ENCODE data around the gene MGRN1.

Gene MGRN1

GRCh38 chr16:4654011-4654963 is 29.7 kb downstream of the MGRN1 start:
- no peak for DNase-seq (ENCODE audit: low read depth, low spot score)

- no peak for DNase-seq (ENCODE audit: low read depth, low spot score)
Measured at GRCh38 chr16:4654964-4655590, 30.5 kb downstream of the MGRN1 start.

DNA sequence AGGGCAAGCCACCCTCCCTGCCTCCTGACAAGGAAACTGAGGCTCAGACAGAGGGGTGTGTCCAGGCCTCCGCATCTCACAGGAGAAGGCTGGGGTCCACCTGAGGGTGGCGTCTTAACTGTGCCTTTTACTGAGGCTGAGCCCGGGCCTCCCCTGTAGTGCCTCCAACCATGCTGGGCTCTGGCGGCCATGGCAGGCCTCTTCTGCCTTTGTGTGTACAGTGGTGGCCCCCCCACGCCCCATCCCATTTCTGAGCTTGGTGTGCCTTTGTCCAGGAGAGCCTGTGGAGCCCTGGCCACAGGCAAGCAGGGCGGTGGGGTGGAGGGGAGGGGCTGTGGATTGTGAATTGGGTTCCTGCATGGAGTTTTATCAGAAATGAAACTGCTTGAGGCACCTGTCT is 31.2 kb downstream of the MGRN1 start:
- DNase-seq (ENCODE audit: low read depth, low spot score): no peak

- no peak for DNase-seq (ENCODE audit: low read depth, low spot score)
Measured at GRCh38 chr16:4656221-4656620, 31.6 kb downstream of the MGRN1 start.

DNA sequence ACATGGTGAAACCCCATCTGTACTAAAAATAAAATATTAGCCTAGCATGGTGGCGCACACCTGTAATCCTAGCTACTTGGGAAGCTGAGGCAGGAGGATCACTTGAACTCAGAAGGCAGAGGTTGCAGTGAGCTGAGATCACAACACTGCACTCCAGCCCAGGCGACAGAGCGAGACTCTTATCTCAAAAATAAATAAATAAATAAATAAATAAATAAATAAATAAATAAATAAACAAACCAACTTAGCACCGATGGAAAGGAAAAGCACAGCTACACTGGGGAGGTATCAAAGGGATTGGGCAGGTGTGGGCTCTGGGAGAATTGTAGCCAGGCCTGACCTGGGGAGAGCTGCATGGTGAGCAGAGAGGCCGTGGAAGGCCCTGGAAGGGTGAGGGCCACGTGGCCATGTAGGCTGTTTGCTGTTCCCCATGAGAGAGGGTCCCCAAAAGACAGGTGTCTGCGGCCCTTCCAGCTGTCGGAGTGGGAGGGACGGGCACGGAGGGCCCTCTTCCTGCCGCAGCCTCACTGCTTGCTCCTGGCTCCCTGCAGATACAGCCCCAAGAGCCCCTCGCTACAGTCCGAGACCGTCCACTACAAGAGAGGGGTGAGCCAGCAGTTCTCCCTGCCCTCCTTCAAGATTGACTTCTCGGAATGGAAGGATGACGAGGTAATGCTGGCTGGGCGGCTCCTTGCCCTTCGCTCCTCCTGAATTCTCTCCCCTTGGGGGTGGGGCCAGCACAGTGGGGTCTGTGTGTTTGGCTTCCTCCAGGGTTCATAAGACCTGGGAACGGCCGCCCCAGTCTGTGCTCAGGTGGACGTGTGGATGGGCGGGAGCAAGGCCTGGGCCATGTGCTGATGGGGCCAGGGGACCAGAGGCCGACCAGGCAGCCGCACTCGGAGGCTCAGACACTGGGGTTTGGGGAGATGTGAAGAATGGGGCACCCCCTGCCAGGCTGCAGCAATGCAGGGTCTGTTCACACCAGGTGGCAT is 32.4 kb downstream of the MGRN1 start:
- no peak for DNase-seq (ENCODE audit: low read depth, low spot score)

- DNase-seq (ENCODE audit: low read depth, low spot score): no peak
Measured at GRCh38 chr16:4659363-4660353, 35.0 kb downstream of the MGRN1 start.

GRCh38 chr16:4660454-4661007 is 35.9 kb downstream of the MGRN1 start:
- DNase-seq (ENCODE audit: low read depth, low spot score): no peak

- no peak for DNase-seq (ENCODE audit: low read depth, low spot score)
Measured at GRCh38 chr16:4661661-4662060, 37.0 kb downstream of the MGRN1 start.

DNA sequence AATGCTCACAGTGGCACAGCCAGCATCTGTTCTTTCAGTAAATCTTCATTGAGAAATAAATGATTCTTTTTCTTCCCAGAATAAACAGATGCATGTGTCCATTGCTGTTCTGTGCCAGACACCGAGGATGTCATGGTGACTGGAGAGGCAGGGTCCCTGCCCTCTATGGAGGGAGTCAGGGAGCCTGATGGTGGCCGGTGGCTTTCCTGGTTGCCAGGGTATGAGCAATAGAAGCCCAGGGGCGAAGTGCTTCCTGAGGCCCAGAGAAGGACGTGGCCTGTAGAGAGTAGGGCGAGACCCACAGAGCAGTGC is 38.8 kb downstream of the MGRN1 start:
- no peak for DNase-seq (ENCODE audit: low read depth, low spot score)

GRCh38 chr16:4663777-4664465 is 39.3 kb downstream of the MGRN1 start:
- DNase-seq (ENCODE audit: low read depth, low spot score): no peak

DNA sequence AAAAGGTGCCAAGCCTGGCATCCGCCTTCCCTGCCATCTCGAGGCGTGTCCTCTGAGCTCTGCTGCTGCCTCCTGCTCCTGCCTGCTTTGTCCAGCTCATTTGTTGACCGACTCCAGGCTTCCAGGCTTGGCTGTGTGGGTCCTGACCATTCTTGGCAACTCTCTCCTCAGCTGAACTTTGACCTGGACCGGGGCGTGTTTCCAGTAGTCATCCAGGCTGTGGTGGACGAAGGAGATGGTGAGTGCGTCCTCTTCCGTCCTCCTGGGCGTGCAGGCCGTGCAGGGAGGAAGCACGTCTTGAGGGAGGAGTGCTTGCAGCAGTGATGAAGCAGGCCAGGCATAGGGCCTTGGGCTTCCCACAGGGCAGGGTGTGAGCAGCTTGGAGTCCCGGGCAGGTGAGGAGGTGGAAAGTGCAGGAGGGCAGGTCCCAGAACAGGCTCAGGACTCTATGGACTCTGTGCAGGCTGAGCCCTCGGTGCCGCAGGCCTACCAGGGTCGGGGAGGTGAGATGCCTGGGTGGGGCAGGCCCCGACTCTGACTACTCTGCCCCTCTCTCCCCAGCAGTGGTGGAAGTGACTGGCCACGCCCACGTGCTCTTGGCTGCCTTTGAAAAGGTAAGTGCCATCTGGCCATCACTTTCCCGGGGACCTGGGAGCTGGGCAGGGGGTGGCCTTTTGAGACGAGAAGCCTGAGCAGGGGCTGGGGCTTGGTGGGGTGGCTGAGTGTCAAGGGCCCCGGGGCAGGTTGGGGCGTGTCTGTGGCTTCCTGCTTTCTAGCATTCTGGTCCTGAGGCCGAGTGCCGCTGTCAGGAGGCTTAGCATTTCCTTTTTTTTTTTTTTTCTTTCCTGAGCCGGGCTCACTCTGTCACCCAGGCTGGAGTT is 40.2 kb downstream of the MGRN1 start:
- no peak for DNase-seq (ENCODE audit: low read depth, low spot score)

GRCh38 chr16:4666537-4667202 is 42.0 kb downstream of the MGRN1 start:
- DNase-seq (ENCODE audit: low read depth, low spot score): no peak

DNA sequence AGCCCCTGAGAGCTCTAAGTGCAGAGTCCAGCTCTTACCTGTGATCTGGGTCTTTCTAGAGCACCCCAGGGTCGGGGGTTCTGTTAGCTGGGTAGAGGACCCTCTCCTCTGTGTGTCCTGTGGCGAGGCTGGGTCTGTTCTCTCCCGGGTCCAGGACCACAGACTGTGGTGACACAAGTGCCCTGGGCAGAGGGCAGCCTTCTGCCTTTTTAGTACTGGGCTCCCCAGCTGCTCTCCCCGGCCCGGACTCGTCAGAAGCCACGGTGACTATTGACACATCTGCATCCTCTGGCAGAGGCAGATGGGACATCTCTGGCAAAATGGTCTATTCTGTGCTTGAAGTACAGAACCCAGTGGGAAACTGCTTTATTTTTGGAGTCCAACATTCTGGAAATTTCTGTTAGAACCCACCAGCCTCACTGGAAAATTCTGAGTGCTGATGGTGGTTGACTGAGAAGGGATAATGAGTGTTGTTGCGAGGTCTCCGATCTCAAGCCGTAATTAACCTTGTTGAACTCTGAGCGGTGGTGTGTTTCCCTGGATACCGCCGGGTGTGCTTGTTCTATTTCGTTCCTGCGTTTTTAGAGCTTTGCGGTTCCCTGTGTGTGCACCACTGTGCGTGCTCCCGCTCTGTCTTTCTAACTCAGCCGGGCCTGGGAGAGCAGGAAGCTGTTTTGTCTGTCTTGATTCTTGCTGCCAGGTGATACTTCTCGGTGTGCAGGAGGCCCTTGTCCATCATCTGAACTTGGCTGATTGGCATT is 42.8 kb downstream of the MGRN1 start:
- DNase-seq (ENCODE audit: low read depth, low spot score): no peak

DNA sequence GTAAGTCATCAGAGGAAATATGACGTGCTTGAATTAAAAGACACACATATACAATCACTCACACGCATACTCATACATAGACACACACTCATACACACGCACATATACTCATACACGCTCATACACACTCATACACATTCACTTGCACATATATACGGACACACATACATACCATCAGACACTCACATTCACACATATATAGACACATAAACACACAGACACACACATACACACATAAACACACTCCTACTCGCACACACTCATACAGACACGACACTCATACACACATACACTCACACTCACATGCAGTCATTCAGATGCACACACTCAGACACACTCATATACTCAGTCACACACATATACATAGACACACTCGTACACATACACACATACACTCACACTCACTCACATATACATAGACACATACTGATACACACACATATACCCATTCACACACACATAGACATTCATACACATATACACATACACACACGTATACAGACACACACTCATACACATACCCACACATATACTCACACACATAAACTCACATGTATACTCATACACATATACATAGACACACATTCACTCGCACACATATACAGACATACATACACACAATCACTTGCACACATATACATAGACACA is 43.8 kb downstream of the MGRN1 start:
- DNase-seq (ENCODE audit: low read depth, low spot score): no peak

DNA sequence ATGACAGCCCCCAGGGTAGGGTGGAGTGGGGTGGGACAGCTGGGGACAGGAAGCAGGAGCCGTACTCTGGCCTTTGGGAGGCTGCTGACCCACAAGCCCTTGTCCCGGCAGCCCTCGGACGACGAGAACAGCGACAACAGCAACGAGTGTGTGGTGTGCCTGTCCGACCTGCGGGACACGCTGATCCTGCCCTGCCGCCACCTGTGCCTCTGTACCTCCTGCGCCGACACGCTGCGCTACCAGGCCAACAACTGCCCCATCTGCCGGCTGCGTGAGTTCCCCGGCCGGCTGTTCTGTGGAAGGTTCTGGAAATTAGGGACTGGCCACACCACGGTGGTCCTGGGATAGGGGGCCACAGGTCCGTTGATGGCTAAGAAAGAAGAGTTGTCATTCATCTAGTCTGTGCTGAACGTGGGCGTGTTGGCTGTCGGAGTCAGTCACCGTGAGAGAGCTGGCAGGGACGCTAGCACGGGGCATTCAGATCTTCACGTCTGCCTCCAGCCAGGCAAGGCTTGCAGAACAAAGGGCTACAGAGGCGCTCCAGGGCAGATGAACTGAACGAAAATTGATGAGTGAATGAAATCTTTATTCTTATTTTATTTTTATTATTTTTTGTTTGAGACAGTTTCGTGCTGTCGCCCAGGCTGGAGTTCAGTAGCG is 48.9 kb downstream of the MGRN1 start:
- no peak for DNase-seq (ENCODE audit: low read depth, low spot score)

GRCh38 chr16:4674926-4675530 is 50.4 kb downstream of the MGRN1 start:
- no peak for DNase-seq (ENCODE audit: low read depth, low spot score)
